HL-60/S4 (cell line): Measurements from ENCODE around the gene HSH2D.

Experiments
- in situ Hi-C: fragments of 300-500 bp; cut with MboI; formaldehyde crosslinking; loops from 2 replicates; pipeline ENCODE4 v1.14.3; 2022; ENCODE audit warnings: low sequenced_read_pairs

Gene HSH2D

GRCh38 chr19:16190736-16191135 lies 47.3 kb downstream of the HSH2D start:
- in situ Hi-C loops, result no loop called here

GRCh38 chr19:16191216-16191908 lies 47.9 kb downstream of the HSH2D start:
- in situ Hi-C loops, result no loop called here

GRCh38 chr19:16193466-16193865 lies 50.0 kb downstream of the HSH2D start:
- in situ Hi-C loops, result no loop called here

- in situ Hi-C loops, result no loop called here
Measured at GRCh38 chr19:16197188-16197621, 53.7 kb downstream of the HSH2D start.

GRCh38 chr19:16197622-16198369 lies 54.3 kb downstream of the HSH2D start, which contains the start of gene AP1M1:
Gene AP1M1, plus strand, starts transcription at chr19:16197911. Its CDS starts 116 bp downstream, at chr19:16198027.
- in situ Hi-C loops, result no loop called here

GRCh38 chr19:16198370-16198651 lies 54.8 kb downstream of the HSH2D start:
- in situ Hi-C loops, result no loop called here

GRCh38 chr19:16199275-16199932 lies 55.9 kb downstream of the HSH2D start:
- in situ Hi-C loops, result no loop called here

GRCh38 chr19:16200038-16201010 lies 56.8 kb downstream of the HSH2D start:
- in situ Hi-C loops, result no loop called here

GRCh38 chr19:16201011-16201391 lies 57.5 kb downstream of the HSH2D start:
- in situ Hi-C loops, result no loop called here

- in situ Hi-C loops, result no loop called here
Measured at GRCh38 chr19:16202320-16203255, 59.1 kb downstream of the HSH2D start.

GRCh38 chr19:16203256-16204004 lies 59.9 kb downstream of the HSH2D start:
- in situ Hi-C loops, result no loop called here

GRCh38 chr19:16204005-16204294 lies 60.5 kb downstream of the HSH2D start:
- in situ Hi-C loops, result no loop called here

- in situ Hi-C loops, result no loop called here
Measured at GRCh38 chr19:16205205-16206045, 61.9 kb downstream of the HSH2D start.

- in situ Hi-C loops, result no loop called here
Measured at GRCh38 chr19:16206046-16206605, 62.6 kb downstream of the HSH2D start.

- in situ Hi-C loops, result no loop called here
Measured at GRCh38 chr19:16206637-16207036, 63.2 kb downstream of the HSH2D start.

GRCh38 chr19:16207063-16207462 lies 63.6 kb downstream of the HSH2D start:
- in situ Hi-C loops, result no loop called here

- in situ Hi-C loops, result no loop called here
Measured at GRCh38 chr19:16207490-16208025, 64.1 kb downstream of the HSH2D start.
